GM23338 (cell line): ENCODE measurements around the gene PGAP3. TPM values are rescaled to one million over a fixed set of nuclear protein-coding genes. Genes with fewer than 3 reads are reported as not detected.

Experiments
- ATAC-seq: fragments of 200-7000 bp; cut with Tn5 transposase; 3 replicates; pipeline ENCODE4 v1.9.1; 2020
- DNase-seq: peaks from one replicate; pipeline ENCODE4 v3.0.0-alpha.2; 2015; ENCODE audit warnings: low spot score
- H2AFZ ChIP-seq: fragments of 200-600 bp; sonication (generic); 2 replicates; pipeline ENCODE4 v1.8.0; 2016; ENCODE audit warnings: antibody characterized with exemption, mild to moderate bottlenecking, moderate library complexity
- H3F3A ChIP-seq: fragments of 200-600 bp; sonication (generic); replicated peaks from 2 replicates; pipeline ENCODE4 v1.8.0; 2017; ENCODE audit warnings: antibody characterized with exemption, mixed run types, low read depth
- H3K27ac ChIP-seq: fragments of 200-600 bp; sonication (generic); 2 replicates; pipeline ENCODE4 v1.6.1; 2016; ENCODE audit warnings: low read depth
- H3K27me3 ChIP-seq: fragments of 200-600 bp; sonication (generic); 2 replicates; pipeline ENCODE4 v1.8.0; 2016; ENCODE audit warnings: mild to moderate bottlenecking, mixed run types, moderate library complexity; ENCODE audit not compliant: insufficient read depth
- H3K36me3 ChIP-seq: fragments of 200-600 bp; sonication (generic); 2 replicates; pipeline ENCODE4 v1.8.0; 2016; ENCODE audit warnings: mild to moderate bottlenecking; ENCODE audit not compliant: insufficient read depth
- H3K4me1 ChIP-seq: fragments of 200-600 bp; sonication (generic); 2 replicates; pipeline ENCODE4 v1.8.0; 2016; ENCODE audit warnings: mild to moderate bottlenecking, moderate library complexity; ENCODE audit not compliant: insufficient read depth
- H3K4me2 ChIP-seq: fragments of 200-600 bp; sonication (generic); 2 replicates; pipeline ENCODE4 v1.7.1; 2017; ENCODE audit warnings: mixed run types
- H3K4me3 ChIP-seq: fragments of 200-600 bp; sonication (generic); 2 replicates; pipeline ENCODE4 v1.6.1; 2016; ENCODE audit warnings: mixed run types
- H3K79me2 ChIP-seq: fragments of 200-600 bp; sonication (generic); replicated peaks from 2 replicates; pipeline ENCODE4 v1.8.0; 2017; ENCODE audit warnings: mild to moderate bottlenecking; ENCODE audit not compliant: insufficient read depth
- H3K9me2 ChIP-seq: fragments of 200-600 bp; sonication (generic); 2 replicates; pipeline ENCODE4 v1.8.0; 2017; ENCODE audit not compliant: insufficient read depth
- H4K20me1 ChIP-seq: fragments of 200-600 bp; sonication (generic); replicated peaks from 2 replicates; pipeline ENCODE4 v1.8.0; 2017; ENCODE audit warnings: mild to moderate bottlenecking; ENCODE audit not compliant: insufficient read depth
- H3K27ac Mint-ChIP-seq: 2 replicates; pipeline ENCODE4 v1.8.0; 2020; ENCODE audit warnings: inconsistent platforms, mild to moderate bottlenecking, moderate library complexity, mixed read lengths
- H3K27me3 Mint-ChIP-seq: 3 replicates; pipeline ENCODE4 v1.8.0; 2022; ENCODE audit warnings: low read depth, mild to moderate bottlenecking, moderate library complexity, mixed read lengths, inconsistent platforms; ENCODE audit not compliant: insufficient read depth, poor library complexity
- H3K36me3 Mint-ChIP-seq: 3 replicates; pipeline ENCODE4 v1.8.0; 2021; ENCODE audit warnings: low read depth, mild to moderate bottlenecking, inconsistent platforms, moderate library complexity, mixed read lengths
- H3K4me1 Mint-ChIP-seq: 3 replicates; pipeline ENCODE4 v1.8.0; 2020; ENCODE audit warnings: mild to moderate bottlenecking, inconsistent platforms, mixed read lengths
- H3K4me3 Mint-ChIP-seq: 3 replicates; pipeline ENCODE4 v1.8.0; 2021; ENCODE audit warnings: moderate library complexity, mild to moderate bottlenecking, inconsistent platforms, mixed read lengths
- H3K9me3 Mint-ChIP-seq: 3 replicates; pipeline ENCODE4 v1.8.0; 2020; ENCODE audit warnings: moderate library complexity, mild to moderate bottlenecking, inconsistent platforms, mixed read lengths
- CREB1 ChIP-seq: fragments of 250-450 bp; sonication (Bioruptor Pico); IDR thresholded peaks from 2 replicates; pipeline ENCODE4 v1.5.0; 2020; ENCODE audit warnings: low read depth, mild to moderate bottlenecking, moderate library complexity
- EZH2 ChIP-seq: fragments of 200-600 bp; sonication (generic); IDR thresholded peaks from one replicate; pipeline ENCODE4 v1.8.0; 2017; ENCODE audit warnings: antibody characterized with exemption, mild to moderate bottlenecking, low read depth; ENCODE audit not compliant: unreplicated experiment
- EZH2phosphoT487 ChIP-seq: fragments of 200-600 bp; sonication (generic); IDR thresholded peaks from one replicate; pipeline ENCODE4 v1.8.1; 2018; ENCODE audit warnings: antibody characterized with exemption; ENCODE audit not compliant: unreplicated experiment
- JUNB ChIP-seq: IDR thresholded peaks from one replicate; pipeline ENCODE4 v1.6.1; 2016; ENCODE audit warnings: antibody characterized with exemption; ENCODE audit not compliant: unreplicated experiment
- NANOG ChIP-seq: IDR thresholded peaks from 2 replicates; pipeline ENCODE4 v1.6.1; 2016; ENCODE audit warnings: antibody characterized with exemption, borderline replicate concordance
- STAT1 ChIP-seq: IDR thresholded peaks from one replicate; pipeline ENCODE4 v1.6.1; 2016; ENCODE audit warnings: antibody characterized with exemption; ENCODE audit not compliant: unreplicated experiment
- ZNF114 ChIP-seq: fragments of 250-450 bp; sonication (Bioruptor Pico); IDR thresholded peaks from 2 replicates; pipeline ENCODE4 v1.5.0; 2020; ENCODE audit warnings: mild to moderate bottlenecking, moderate library complexity
- ZNF331 ChIP-seq: fragments of 250-450 bp; sonication (Bioruptor Pico); IDR thresholded peaks from 2 replicates; pipeline ENCODE4 v1.5.0; 2020; ENCODE audit warnings: low read depth, mild to moderate bottlenecking, moderate library complexity
- polyA plus RNA-seq: library from polyadenylated mRNA; unstranded; fragments of >200 nt; fragmentation: Nextera tagmentation; extraction: Ambion mirVana; gene quantifications from 2 replicates; pipeline ENCODE4 v1.2.1, GENCODE V29; 2016
- total RNA-seq: library from RNA; depleted of rRNA; stranded (reverse); fragments of >200 nt; shearing (Covaris generic); gene quantifications from 2 replicates; pipeline ENCODE4 v1.2.3, GENCODE V29; 2014
- TF ChIP-seq, protein P1 (sequence below), 2 experiments: fragments of 200-600 bp in 1 of 2; sonication (generic) in 1 of 2; conservative IDR thresholded peaks; 2 replicates each; pipeline versions ENCODE4 v1.5.1 to v1.6.1; 2016 to 2017; ENCODE audit warnings: antibody characterized with exemption in 2 of 2, low read depth in 2 of 2, mild to moderate bottlenecking in 2 of 2, moderate library complexity in 1 of 2
- TF ChIP-seq, protein P2 (sequence below): IDR thresholded peaks from one replicate; pipeline ENCODE4 v1.6.1; 2018; ENCODE audit warnings: antibody characterized with exemption; ENCODE audit not compliant: unreplicated experiment

The PGAP3 gene
- total and polyA plus RNA-seq, 2 experiments from 2014 or later, result 7.0 to 10.7 TPM

DNA sequence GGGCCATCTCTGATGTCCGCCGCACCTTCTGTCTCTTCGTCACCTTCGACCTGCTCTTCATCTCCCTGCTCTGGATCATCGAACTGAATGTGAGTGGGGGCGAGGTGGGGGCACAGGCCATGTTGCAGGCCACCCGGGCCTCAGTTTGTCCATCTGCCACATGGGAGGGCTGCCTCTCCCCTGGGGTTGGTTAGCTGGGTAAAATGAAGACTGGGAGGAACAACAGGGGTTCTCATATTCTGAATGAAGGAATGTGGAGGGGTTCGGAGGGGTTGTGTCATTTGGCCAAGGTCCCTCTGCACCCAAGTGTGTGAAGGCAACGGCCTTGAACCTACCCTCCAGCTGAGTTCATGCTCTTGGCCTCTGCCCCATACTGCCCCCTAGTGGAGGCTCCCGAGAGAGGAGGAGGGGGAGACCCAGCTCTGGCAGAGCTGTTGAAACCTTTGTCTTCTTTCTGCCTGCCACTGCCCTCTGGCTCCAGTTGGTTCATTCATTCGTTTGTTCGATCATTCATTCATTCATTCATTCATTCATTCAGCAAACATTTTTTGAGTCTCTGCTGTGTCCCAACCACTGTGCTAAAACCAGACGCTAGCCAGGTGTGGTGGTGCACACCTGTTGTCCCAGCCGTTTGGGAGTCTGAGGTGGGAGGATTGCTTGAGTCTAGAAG, 34.1 kb downstream of the PGAP3 start:
- no peak for TF ChIP-seq CREB1
- TF ChIP-seq ZNF331 (CRISPR knock-in tag), result no peak
- TF ChIP-seq NANOG, result no peak
- TF ChIP-seq, protein P1, sequence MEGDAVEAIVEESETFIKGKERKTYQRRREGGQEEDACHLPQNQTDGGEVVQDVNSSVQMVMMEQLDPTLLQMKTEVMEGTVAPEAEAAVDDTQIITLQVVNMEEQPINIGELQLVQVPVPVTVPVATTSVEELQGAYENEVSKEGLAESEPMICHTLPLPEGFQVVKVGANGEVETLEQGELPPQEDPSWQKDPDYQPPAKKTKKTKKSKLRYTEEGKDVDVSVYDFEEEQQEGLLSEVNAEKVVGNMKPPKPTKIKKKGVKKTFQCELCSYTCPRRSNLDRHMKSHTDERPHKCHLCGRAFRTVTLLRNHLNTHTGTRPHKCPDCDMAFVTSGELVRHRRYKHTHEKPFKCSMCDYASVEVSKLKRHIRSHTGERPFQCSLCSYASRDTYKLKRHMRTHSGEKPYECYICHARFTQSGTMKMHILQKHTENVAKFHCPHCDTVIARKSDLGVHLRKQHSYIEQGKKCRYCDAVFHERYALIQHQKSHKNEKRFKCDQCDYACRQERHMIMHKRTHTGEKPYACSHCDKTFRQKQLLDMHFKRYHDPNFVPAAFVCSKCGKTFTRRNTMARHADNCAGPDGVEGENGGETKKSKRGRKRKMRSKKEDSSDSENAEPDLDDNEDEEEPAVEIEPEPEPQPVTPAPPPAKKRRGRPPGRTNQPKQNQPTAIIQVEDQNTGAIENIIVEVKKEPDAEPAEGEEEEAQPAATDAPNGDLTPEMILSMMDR (conservative IDR thresholded peaks at IDR 0.05; ENCODE audit: low read depth in 2 of 2), result peak; percentile 95 to 97
- TF ChIP-seq EZH2phosphoT487, result no peak
- Histone ChIP-seq H3K4me1 (peaks cover 18% of the 10 kb centered on the region), H3F3A (peaks cover 13% of the 10 kb centered on the region; the same call in 1 of the 2 replicates), H3K4me3 (no peak overlapping the region), H3K27me3 (no peaks in the 10 kb centered on the region), H3K79me2 (peaks cover 5% of the 10 kb centered on the region; the same call in 1 of the 2 replicates), H3K9me2 (no peaks in the 10 kb centered on the region), H3K27ac (no peak overlapping the region), H2AFZ (no peak overlapping the region), H3K4me2 (no peak overlapping the region), H3K36me3 (no peaks in the 10 kb centered on the region), H4K20me1 (peaks cover 10% of the 10 kb centered on the region)
- Mint-ChIP-seq H3K4me3 (peak overlapping the region; percentile 39; the same call in 2 of the 3 replicates), H3K27me3 (peaks cover 18% of the 10 kb centered on the region), H3K27ac (peak overlapping the region; percentile 86), H3K4me1 (peaks cover 58% of the 10 kb centered on the region), H3K9me3 (no peaks in the 10 kb centered on the region; the same call in 2 of the 3 replicates), H3K36me3 (peaks cover 10% of the 10 kb centered on the region)
- DNase-seq (peak; percentile 89), ATAC-seq (peak; percentile 72)

DNA sequence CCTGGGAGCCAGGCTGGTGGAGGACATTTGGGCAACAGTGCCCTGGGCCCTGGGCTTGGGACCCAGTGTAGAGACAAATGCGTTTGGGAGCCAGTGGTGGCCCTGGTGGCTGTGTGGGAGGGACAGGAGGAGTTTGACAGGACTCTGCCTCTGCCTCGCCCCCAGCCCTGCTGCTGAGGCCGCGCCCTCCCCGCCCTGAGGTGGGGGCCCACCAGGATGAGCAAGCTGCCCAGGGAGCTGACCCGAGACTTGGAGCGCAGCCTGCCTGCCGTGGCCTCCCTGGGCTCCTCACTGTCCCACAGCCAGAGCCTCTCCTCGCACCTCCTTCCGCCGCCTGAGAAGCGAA, 34.6 kb downstream of the PGAP3 start:
- DNase-seq, result no peak
- peaks cover 10% of the 10 kb centered on the region for H4K20me1 ChIP-seq
- Mint-ChIP-seq H3K27me3 (peaks cover 18% of the 10 kb centered on the region), H3K36me3 (peaks cover 10% of the 10 kb centered on the region), H3K27ac (no peak overlapping the region), H3K4me1 (peaks cover 58% of the 10 kb centered on the region), H3K4me3 (no peak overlapping the region; the same call in 2 of the 3 replicates), H3K9me3 (no peaks in the 10 kb centered on the region; the same call in 2 of the 3 replicates)
- H3K4me1 ChIP-seq, result peaks cover 18% of the 10 kb centered on the region
- peak overlapping the region; percentile 43; the same call in 1 of the 2 replicates for H3K4me2 ChIP-seq
- no peaks in the 10 kb centered on the region for H3K27me3 ChIP-seq
- H3K79me2 ChIP-seq, result peaks cover 8% of the 10 kb centered on the region; the same call in 1 of the 2 replicates
- no peak overlapping the region for H3K4me3 ChIP-seq
- peak; percentile 9 for ATAC-seq
- no peaks in the 10 kb centered on the region for H3K36me3 ChIP-seq
- H3K27ac ChIP-seq, result 0 out of 2 replicates have a peak overlapping the region, but pooled peaks have one; percentile 55
- peaks cover 13% of the 10 kb centered on the region; the same call in 1 of the 2 replicates for H3F3A ChIP-seq
- H2AFZ ChIP-seq, result no peak overlapping the region
- no peaks in the 10 kb centered on the region for H3K9me2 ChIP-seq
- TF ChIP-seq JUNB (no peak), CREB1 (no peak), ZNF114 (CRISPR knock-in tag) (no peak), ZNF331 (CRISPR knock-in tag) (no peak), EZH2 (no peak), STAT1 (no peak)
- TF ChIP-seq, protein P1 (conservative IDR thresholded peaks at IDR 0.05; ENCODE audit: low read depth in 2 of 2), result no peak
- TF ChIP-seq, protein P2, sequence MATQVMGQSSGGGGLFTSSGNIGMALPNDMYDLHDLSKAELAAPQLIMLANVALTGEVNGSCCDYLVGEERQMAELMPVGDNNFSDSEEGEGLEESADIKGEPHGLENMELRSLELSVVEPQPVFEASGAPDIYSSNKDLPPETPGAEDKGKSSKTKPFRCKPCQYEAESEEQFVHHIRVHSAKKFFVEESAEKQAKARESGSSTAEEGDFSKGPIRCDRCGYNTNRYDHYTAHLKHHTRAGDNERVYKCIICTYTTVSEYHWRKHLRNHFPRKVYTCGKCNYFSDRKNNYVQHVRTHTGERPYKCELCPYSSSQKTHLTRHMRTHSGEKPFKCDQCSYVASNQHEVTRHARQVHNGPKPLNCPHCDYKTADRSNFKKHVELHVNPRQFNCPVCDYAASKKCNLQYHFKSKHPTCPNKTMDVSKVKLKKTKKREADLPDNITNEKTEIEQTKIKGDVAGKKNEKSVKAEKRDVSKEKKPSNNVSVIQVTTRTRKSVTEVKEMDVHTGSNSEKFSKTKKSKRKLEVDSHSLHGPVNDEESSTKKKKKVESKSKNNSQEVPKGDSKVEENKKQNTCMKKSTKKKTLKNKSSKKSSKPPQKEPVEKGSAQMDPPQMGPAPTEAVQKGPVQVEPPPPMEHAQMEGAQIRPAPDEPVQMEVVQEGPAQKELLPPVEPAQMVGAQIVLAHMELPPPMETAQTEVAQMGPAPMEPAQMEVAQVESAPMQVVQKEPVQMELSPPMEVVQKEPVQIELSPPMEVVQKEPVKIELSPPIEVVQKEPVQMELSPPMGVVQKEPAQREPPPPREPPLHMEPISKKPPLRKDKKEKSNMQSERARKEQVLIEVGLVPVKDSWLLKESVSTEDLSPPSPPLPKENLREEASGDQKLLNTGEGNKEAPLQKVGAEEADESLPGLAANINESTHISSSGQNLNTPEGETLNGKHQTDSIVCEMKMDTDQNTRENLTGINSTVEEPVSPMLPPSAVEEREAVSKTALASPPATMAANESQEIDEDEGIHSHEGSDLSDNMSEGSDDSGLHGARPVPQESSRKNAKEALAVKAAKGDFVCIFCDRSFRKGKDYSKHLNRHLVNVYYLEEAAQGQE, result no peak
